Measurements from ENCODE around the gene EIF5A.

DNA sequence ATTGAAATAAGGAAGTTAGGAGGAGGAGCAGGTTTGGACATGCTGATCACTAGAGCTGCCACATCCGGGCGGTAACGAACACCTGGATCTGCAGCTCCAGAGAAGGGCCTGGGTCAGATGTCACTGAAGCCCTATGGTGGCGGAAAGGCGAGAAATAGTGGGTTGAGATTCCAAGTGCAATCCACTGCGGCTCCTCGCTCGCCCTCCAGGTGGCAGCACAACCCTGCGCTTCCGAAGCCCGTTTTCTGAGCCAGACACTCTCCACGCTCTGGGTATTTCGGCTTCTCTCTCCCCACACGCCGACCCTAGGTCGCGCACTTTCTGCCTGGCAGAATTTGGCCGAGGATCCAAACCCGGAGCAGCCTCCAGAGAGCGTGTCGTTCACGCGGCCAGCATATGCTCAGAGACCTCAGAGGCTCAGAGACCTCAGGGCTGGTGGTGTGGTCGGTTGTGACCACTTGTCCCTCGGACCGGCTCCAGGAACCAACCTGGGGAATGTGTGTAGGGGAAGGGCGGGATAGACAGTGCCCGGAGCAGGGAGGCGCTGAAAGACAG, 26.8 kb upstream of the EIF5A start:
- TF ChIP-seq, protein P1, sequence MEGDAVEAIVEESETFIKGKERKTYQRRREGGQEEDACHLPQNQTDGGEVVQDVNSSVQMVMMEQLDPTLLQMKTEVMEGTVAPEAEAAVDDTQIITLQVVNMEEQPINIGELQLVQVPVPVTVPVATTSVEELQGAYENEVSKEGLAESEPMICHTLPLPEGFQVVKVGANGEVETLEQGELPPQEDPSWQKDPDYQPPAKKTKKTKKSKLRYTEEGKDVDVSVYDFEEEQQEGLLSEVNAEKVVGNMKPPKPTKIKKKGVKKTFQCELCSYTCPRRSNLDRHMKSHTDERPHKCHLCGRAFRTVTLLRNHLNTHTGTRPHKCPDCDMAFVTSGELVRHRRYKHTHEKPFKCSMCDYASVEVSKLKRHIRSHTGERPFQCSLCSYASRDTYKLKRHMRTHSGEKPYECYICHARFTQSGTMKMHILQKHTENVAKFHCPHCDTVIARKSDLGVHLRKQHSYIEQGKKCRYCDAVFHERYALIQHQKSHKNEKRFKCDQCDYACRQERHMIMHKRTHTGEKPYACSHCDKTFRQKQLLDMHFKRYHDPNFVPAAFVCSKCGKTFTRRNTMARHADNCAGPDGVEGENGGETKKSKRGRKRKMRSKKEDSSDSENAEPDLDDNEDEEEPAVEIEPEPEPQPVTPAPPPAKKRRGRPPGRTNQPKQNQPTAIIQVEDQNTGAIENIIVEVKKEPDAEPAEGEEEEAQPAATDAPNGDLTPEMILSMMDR (IDR thresholded peaks at IDR 0.05; ENCODE audit: low read length) = peak; percentile 89
- TF ChIP-seq EZH2 (optimal IDR thresholded peaks at IDR 0.05; ENCODE audit: low read depth, low read length) (no peak), EZH2phosphoT487 (IDR thresholded peaks at IDR 0.05; ENCODE audit: low read length) (no peak)
